GM23338 (cell line): ENCODE measurements around the gene MIX23. TPM values are rescaled to one million over a fixed set of nuclear protein-coding genes. Genes with fewer than 3 reads are reported as not detected.

ENCODE experiments used
- ATAC-seq: fragments of 200-7000 bp; cut with Tn5 transposase; 3 replicates; pipeline ENCODE4 v1.9.1; 2020
- DNase-seq: peaks from one replicate; pipeline ENCODE4 v3.0.0-alpha.2; 2015; ENCODE audit warnings: low spot score
- H2AFZ ChIP-seq: fragments of 200-600 bp; sonication (generic); 2 replicates; pipeline ENCODE4 v1.8.0; 2016; ENCODE audit warnings: antibody characterized with exemption, mild to moderate bottlenecking, moderate library complexity
- H3F3A ChIP-seq: fragments of 200-600 bp; sonication (generic); replicated peaks from 2 replicates; pipeline ENCODE4 v1.8.0; 2017; ENCODE audit warnings: antibody characterized with exemption, mixed run types, low read depth
- H3K27ac ChIP-seq: fragments of 200-600 bp; sonication (generic); 2 replicates; pipeline ENCODE4 v1.6.1; 2016; ENCODE audit warnings: low read depth
- H3K27me3 ChIP-seq: fragments of 200-600 bp; sonication (generic); 2 replicates; pipeline ENCODE4 v1.8.0; 2016; ENCODE audit warnings: mild to moderate bottlenecking, mixed run types, moderate library complexity; ENCODE audit not compliant: insufficient read depth
- H3K36me3 ChIP-seq: fragments of 200-600 bp; sonication (generic); 2 replicates; pipeline ENCODE4 v1.8.0; 2016; ENCODE audit warnings: mild to moderate bottlenecking; ENCODE audit not compliant: insufficient read depth
- H3K4me1 ChIP-seq: fragments of 200-600 bp; sonication (generic); 2 replicates; pipeline ENCODE4 v1.8.0; 2016; ENCODE audit warnings: mild to moderate bottlenecking, moderate library complexity; ENCODE audit not compliant: insufficient read depth
- H3K4me2 ChIP-seq: fragments of 200-600 bp; sonication (generic); 2 replicates; pipeline ENCODE4 v1.7.1; 2017; ENCODE audit warnings: mixed run types
- H3K4me3 ChIP-seq: fragments of 200-600 bp; sonication (generic); 2 replicates; pipeline ENCODE4 v1.6.1; 2016; ENCODE audit warnings: mixed run types
- H3K79me2 ChIP-seq: fragments of 200-600 bp; sonication (generic); replicated peaks from 2 replicates; pipeline ENCODE4 v1.8.0; 2017; ENCODE audit warnings: mild to moderate bottlenecking; ENCODE audit not compliant: insufficient read depth
- H3K9me2 ChIP-seq: fragments of 200-600 bp; sonication (generic); 2 replicates; pipeline ENCODE4 v1.8.0; 2017; ENCODE audit not compliant: insufficient read depth
- H4K20me1 ChIP-seq: fragments of 200-600 bp; sonication (generic); replicated peaks from 2 replicates; pipeline ENCODE4 v1.8.0; 2017; ENCODE audit warnings: mild to moderate bottlenecking; ENCODE audit not compliant: insufficient read depth
- H3K27ac Mint-ChIP-seq: 2 replicates; pipeline ENCODE4 v1.8.0; 2020; ENCODE audit warnings: inconsistent platforms, mild to moderate bottlenecking, moderate library complexity, mixed read lengths
- H3K27me3 Mint-ChIP-seq: 3 replicates; pipeline ENCODE4 v1.8.0; 2022; ENCODE audit warnings: low read depth, mild to moderate bottlenecking, moderate library complexity, mixed read lengths, inconsistent platforms; ENCODE audit not compliant: insufficient read depth, poor library complexity
- H3K36me3 Mint-ChIP-seq: 3 replicates; pipeline ENCODE4 v1.8.0; 2021; ENCODE audit warnings: low read depth, mild to moderate bottlenecking, inconsistent platforms, moderate library complexity, mixed read lengths
- H3K4me1 Mint-ChIP-seq: 3 replicates; pipeline ENCODE4 v1.8.0; 2020; ENCODE audit warnings: mild to moderate bottlenecking, inconsistent platforms, mixed read lengths
- H3K4me3 Mint-ChIP-seq: 3 replicates; pipeline ENCODE4 v1.8.0; 2021; ENCODE audit warnings: moderate library complexity, mild to moderate bottlenecking, inconsistent platforms, mixed read lengths
- H3K9me3 Mint-ChIP-seq: 3 replicates; pipeline ENCODE4 v1.8.0; 2020; ENCODE audit warnings: moderate library complexity, mild to moderate bottlenecking, inconsistent platforms, mixed read lengths
- ETS1 ChIP-seq: IDR thresholded peaks from 2 replicates; pipeline ENCODE4 v1.6.1; 2016; ENCODE audit warnings: antibody characterized with exemption
- EZH2 ChIP-seq: fragments of 200-600 bp; sonication (generic); IDR thresholded peaks from one replicate; pipeline ENCODE4 v1.8.0; 2017; ENCODE audit warnings: antibody characterized with exemption, mild to moderate bottlenecking, low read depth; ENCODE audit not compliant: unreplicated experiment
- JUNB ChIP-seq: IDR thresholded peaks from one replicate; pipeline ENCODE4 v1.6.1; 2016; ENCODE audit warnings: antibody characterized with exemption; ENCODE audit not compliant: unreplicated experiment
- NANOG ChIP-seq: IDR thresholded peaks from 2 replicates; pipeline ENCODE4 v1.6.1; 2016; ENCODE audit warnings: antibody characterized with exemption, borderline replicate concordance
- STAT1 ChIP-seq: IDR thresholded peaks from one replicate; pipeline ENCODE4 v1.6.1; 2016; ENCODE audit warnings: antibody characterized with exemption; ENCODE audit not compliant: unreplicated experiment
- ZNF331 ChIP-seq: fragments of 250-450 bp; sonication (Bioruptor Pico); IDR thresholded peaks from 2 replicates; pipeline ENCODE4 v1.5.0; 2020; ENCODE audit warnings: low read depth, mild to moderate bottlenecking, moderate library complexity
- polyA plus RNA-seq: library from polyadenylated mRNA; unstranded; fragments of >200 nt; fragmentation: Nextera tagmentation; extraction: Ambion mirVana; gene quantifications from 2 replicates; pipeline ENCODE4 v1.2.1, GENCODE V29; 2016
- total RNA-seq: library from RNA; depleted of rRNA; stranded (reverse); fragments of >200 nt; shearing (Covaris generic); gene quantifications from 2 replicates; pipeline ENCODE4 v1.2.3, GENCODE V29; 2014
- TF ChIP-seq, protein P1 (sequence below): IDR thresholded peaks from one replicate; pipeline ENCODE4 v1.6.1; 2018; ENCODE audit warnings: antibody characterized with exemption; ENCODE audit not compliant: unreplicated experiment
- TF ChIP-seq, protein P2 (sequence below), 2 experiments: fragments of 200-600 bp in 1 of 2; sonication (generic) in 1 of 2; conservative IDR thresholded peaks; 2 replicates each; pipeline versions ENCODE4 v1.5.1 to v1.6.1; 2016 to 2017; ENCODE audit warnings: antibody characterized with exemption in 2 of 2, low read depth in 2 of 2, mild to moderate bottlenecking in 2 of 2, moderate library complexity in 1 of 2
- TF ChIP-seq, protein P3 (sequence below): fragments of 250-450 bp; sonication (Bioruptor Pico); IDR thresholded peaks from 2 replicates; pipeline ENCODE4 v1.5.0; 2020; ENCODE audit warnings: mild to moderate bottlenecking, moderate library complexity

The MIX23 gene
- total and polyA plus RNA-seq, 2 experiments from 2014 or later = 57.7 to 146 TPM

- H3K4me3 ChIP-seq = no peak overlapping the region
- peaks cover 9% of the 10 kb centered on the region for H3K36me3 ChIP-seq
- no peak overlapping the region for H3K27ac ChIP-seq
- DNase-seq (no peak), ATAC-seq (no peak)
- Mint-ChIP-seq H3K4me3 (no peak overlapping the region), H3K36me3 (peaks cover 49% of the 10 kb centered on the region), H3K27me3 (peaks cover 7% of the 10 kb centered on the region), H3K27ac (no peak overlapping the region), H3K9me3 (no peaks in the 10 kb centered on the region), H3K4me1 (peaks cover 4% of the 10 kb centered on the region)
- peaks cover 4% of the 10 kb centered on the region; the same call in 1 of the 2 replicates for H4K20me1 ChIP-seq
- no peak overlapping the region for H2AFZ ChIP-seq
- H3K4me1 ChIP-seq = peaks cover 3% of the 10 kb centered on the region; the same call in 1 of the 2 replicates
- H3K9me2 ChIP-seq = no peaks in the 10 kb centered on the region
- no peaks in the 10 kb centered on the region for H3K27me3 ChIP-seq
- H3K79me2 ChIP-seq = no peaks in the 10 kb centered on the region
- TF ChIP-seq NANOG (no peak), JUNB (no peak), ETS1 (no peak), STAT1 (no peak), EZH2 (no peak), ZNF331 (no peak)
- TF ChIP-seq, protein P1, sequence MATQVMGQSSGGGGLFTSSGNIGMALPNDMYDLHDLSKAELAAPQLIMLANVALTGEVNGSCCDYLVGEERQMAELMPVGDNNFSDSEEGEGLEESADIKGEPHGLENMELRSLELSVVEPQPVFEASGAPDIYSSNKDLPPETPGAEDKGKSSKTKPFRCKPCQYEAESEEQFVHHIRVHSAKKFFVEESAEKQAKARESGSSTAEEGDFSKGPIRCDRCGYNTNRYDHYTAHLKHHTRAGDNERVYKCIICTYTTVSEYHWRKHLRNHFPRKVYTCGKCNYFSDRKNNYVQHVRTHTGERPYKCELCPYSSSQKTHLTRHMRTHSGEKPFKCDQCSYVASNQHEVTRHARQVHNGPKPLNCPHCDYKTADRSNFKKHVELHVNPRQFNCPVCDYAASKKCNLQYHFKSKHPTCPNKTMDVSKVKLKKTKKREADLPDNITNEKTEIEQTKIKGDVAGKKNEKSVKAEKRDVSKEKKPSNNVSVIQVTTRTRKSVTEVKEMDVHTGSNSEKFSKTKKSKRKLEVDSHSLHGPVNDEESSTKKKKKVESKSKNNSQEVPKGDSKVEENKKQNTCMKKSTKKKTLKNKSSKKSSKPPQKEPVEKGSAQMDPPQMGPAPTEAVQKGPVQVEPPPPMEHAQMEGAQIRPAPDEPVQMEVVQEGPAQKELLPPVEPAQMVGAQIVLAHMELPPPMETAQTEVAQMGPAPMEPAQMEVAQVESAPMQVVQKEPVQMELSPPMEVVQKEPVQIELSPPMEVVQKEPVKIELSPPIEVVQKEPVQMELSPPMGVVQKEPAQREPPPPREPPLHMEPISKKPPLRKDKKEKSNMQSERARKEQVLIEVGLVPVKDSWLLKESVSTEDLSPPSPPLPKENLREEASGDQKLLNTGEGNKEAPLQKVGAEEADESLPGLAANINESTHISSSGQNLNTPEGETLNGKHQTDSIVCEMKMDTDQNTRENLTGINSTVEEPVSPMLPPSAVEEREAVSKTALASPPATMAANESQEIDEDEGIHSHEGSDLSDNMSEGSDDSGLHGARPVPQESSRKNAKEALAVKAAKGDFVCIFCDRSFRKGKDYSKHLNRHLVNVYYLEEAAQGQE = no peak
- TF ChIP-seq, protein P2, sequence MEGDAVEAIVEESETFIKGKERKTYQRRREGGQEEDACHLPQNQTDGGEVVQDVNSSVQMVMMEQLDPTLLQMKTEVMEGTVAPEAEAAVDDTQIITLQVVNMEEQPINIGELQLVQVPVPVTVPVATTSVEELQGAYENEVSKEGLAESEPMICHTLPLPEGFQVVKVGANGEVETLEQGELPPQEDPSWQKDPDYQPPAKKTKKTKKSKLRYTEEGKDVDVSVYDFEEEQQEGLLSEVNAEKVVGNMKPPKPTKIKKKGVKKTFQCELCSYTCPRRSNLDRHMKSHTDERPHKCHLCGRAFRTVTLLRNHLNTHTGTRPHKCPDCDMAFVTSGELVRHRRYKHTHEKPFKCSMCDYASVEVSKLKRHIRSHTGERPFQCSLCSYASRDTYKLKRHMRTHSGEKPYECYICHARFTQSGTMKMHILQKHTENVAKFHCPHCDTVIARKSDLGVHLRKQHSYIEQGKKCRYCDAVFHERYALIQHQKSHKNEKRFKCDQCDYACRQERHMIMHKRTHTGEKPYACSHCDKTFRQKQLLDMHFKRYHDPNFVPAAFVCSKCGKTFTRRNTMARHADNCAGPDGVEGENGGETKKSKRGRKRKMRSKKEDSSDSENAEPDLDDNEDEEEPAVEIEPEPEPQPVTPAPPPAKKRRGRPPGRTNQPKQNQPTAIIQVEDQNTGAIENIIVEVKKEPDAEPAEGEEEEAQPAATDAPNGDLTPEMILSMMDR (conservative IDR thresholded peaks at IDR 0.05; ENCODE audit: low read depth in 2 of 2) = no peak
- TF ChIP-seq, protein P3, sequence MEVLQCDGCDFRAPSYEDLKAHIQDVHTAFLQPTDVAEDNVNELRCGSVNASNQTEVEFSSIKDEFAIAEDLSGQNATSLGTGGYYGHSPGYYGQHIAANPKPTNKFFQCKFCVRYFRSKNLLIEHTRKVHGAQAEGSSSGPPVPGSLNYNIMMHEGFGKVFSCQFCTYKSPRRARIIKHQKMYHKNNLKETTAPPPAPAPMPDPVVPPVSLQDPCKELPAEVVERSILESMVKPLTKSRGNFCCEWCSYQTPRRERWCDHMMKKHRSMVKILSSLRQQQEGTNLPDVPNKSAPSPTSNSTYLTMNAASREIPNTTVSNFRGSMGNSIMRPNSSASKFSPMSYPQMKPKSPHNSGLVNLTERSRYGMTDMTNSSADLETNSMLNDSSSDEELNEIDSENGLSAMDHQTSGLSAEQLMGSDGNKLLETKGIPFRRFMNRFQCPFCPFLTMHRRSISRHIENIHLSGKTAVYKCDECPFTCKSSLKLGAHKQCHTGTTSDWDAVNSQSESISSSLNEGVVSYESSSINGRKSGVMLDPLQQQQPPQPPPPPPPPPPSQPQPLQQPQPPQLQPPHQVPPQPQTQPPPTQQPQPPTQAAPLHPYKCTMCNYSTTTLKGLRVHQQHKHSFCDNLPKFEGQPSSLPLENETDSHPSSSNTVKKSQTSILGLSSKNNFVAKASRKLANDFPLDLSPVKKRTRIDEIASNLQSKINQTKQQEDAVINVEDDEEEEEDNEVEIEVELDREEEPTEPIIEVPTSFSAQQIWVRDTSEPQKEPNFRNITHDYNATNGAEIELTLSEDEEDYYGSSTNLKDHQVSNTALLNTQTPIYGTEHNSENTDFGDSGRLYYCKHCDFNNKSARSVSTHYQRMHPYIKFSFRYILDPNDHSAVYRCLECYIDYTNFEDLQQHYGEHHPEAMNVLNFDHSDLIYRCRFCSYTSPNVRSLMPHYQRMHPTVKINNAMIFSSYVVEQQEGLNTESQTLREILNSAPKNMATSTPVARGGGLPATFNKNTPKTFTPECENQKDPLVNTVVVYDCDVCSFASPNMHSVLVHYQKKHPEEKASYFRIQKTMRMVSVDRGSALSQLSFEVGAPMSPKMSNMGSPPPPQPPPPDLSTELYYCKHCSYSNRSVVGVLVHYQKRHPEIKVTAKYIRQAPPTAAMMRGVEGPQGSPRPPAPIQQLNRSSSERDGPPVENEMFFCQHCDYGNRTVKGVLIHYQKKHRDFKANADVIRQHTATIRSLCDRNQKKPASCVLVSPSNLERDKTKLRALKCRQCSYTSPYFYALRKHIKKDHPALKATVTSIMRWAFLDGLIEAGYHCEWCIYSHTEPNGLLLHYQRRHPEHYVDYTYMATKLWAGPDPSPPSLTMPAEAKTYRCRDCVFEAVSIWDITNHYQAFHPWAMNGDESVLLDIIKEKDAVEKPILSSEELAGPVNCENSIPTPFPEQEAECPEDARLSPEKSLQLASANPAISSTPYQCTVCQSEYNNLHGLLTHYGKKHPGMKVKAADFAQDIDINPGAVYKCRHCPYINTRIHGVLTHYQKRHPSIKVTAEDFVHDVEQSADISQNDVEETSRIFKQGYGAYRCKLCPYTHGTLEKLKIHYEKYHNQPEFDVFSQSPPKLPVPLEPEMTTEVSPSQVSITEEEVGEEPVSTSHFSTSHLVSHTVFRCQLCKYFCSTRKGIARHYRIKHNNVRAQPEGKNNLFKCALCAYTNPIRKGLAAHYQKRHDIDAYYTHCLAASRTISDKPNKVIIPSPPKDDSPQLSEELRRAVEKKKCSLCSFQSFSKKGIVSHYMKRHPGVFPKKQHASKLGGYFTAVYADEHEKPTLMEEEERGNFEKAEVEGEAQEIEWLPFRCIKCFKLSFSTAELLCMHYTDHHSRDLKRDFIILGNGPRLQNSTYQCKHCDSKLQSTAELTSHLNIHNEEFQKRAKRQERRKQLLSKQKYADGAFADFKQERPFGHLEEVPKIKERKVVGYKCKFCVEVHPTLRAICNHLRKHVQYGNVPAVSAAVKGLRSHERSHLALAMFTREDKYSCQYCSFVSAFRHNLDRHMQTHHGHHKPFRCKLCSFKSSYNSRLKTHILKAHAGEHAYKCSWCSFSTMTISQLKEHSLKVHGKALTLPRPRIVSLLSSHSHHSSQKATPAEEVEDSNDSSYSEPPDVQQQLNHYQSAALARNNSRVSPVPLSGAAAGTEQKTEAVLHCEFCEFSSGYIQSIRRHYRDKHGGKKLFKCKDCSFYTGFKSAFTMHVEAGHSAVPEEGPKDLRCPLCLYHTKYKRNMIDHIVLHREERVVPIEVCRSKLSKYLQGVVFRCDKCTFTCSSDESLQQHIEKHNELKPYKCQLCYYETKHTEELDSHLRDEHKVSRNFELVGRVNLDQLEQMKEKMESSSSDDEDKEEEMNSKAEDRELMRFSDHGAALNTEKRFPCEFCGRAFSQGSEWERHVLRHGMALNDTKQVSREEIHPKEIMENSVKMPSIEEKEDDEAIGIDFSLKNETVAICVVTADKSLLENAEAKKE = no peak
- H3K4me2 ChIP-seq = no peak overlapping the region
- H3F3A ChIP-seq = no peaks in the 10 kb centered on the region
Observed at GRCh38 chr3:122362026-122362425, 21.0 kb downstream of the MIX23 start.
